K562 (cell line): ENCODE results near the gene NKAIN1. TPM values are rescaled to one million over a fixed set of nuclear protein-coding genes. Genes with fewer than 3 reads are reported as not detected.
"Not testable (repeated sequence)": the region's sequence is repeated elsewhere in the genome, so short reads cannot be mapped to it uniquely, and the experiment has no call there.

Source experiments
- ATAC-seq: fragments of 200-7000 bp; cut with Tn5 transposase; 3 replicates; pipeline ENCODE4 v1.9.1; 2020; ENCODE audit warnings: moderate library complexity
- BruUV-seq: library from RNA; stranded (reverse); fragments of 400-500 nt; replicated peaks from 2 replicates; lab custom pipeline; 2021; lab: Mats Ljungman, UMichigan
- CTCF ChIA-PET: fragments of 300-600 bp; formaldehyde crosslinking; extraction: SDS; loops from one replicate; lab custom pipeline; 2021; ENCODE audit warnings: low intra/inter-chr PET ratio; lab: Yijun Ruan, JAX
- POLR2A ChIA-PET: fragments of 300-600, 350-650 bp; sonication (Branson Sonifier 250); formaldehyde crosslinking; extraction: SDS; loops from one replicate; lab custom pipeline; 2021; ENCODE audit warnings: antibody characterized with exemption, inconsistent platforms; lab: Yijun Ruan, JAX
- DNase-seq, 4 experiments: peaks; one replicate each; pipeline versions ENCODE4 v3.0.0 to v3.0.0-alpha.2; 2011 to 2018; ENCODE audit warnings: low spot score in 3 of 4, mixed read lengths in 3 of 4; ENCODE audit errors: extremely low read depth in 1 of 4
- FAIRE-seq: peaks from 2 replicates; lab custom pipeline; 2011; peaks lifted over from hg19 to GRCh38; lab: Jason Lieb, UNC
- H2AFZ ChIP-seq: 2 replicates; pipeline ENCODE4 v1.6.0; 2011; ENCODE audit warnings: low read depth, low read length, control low read depth, inconsistent platforms
- H3K27ac ChIP-seq: fragments of 200-600 bp; 3 replicates; pipeline ENCODE4 v1.8.0; 2011; ENCODE audit warnings: low read depth, mild to moderate bottlenecking, control low read depth, inconsistent platforms, low read length, moderate library complexity, mixed read lengths; ENCODE audit errors: extremely low read depth
- H3K27me3 ChIP-seq, 2 experiments: fragments of 300-600 bp in 1 of 2; 2 replicates in 1 of 2; 3 replicates in 1 of 2; pipeline versions ENCODE4 v1.6.0 to v1.8.0; 2011; ENCODE audit warnings: inconsistent platforms in 2 of 2, low read length in 2 of 2, mild to moderate bottlenecking in 1 of 2, mixed read lengths in 1 of 2, moderate library complexity in 1 of 2; ENCODE audit not compliant: control insufficient read depth in 2 of 2, insufficient read depth in 2 of 2
- H3K36me3 ChIP-seq: fragments of 300-600 bp; 3 replicates; pipeline ENCODE4 v1.8.0; 2011; ENCODE audit warnings: mild to moderate bottlenecking, low read length, inconsistent platforms; ENCODE audit not compliant: control insufficient read depth, insufficient read depth
- H3K4me1 ChIP-seq, 2 experiments: fragments of 200-600 bp in 1 of 2; replicated peaks in 1 of 2; 2 replicates in 1 of 2; 3 replicates in 1 of 2; pipeline versions ENCODE4 v1.5.1 to v1.8.0; 2011; ENCODE audit warnings: inconsistent platforms in 2 of 2, low read length in 2 of 2, mild to moderate bottlenecking in 1 of 2, mixed read lengths in 1 of 2, moderate library complexity in 1 of 2; ENCODE audit not compliant: control insufficient read depth in 2 of 2, insufficient read depth in 2 of 2
- H3K4me2 ChIP-seq: 2 replicates; pipeline ENCODE4 v1.6.1; 2011; ENCODE audit warnings: low read length, control low read depth, inconsistent platforms, mixed read lengths; ENCODE audit not compliant: insufficient read depth
- H3K4me3 ChIP-seq: fragments of 200-600 bp; sonication (generic), shearing (Covaris generic); 2 replicates; pipeline ENCODE4 v1.5.1; 2016; ENCODE audit warnings: control low read depth, inconsistent platforms
- H3K79me2 ChIP-seq: fragments of 200-600 bp; 3 replicates; pipeline ENCODE4 v1.8.0; 2011; ENCODE audit warnings: low read length, inconsistent platforms; ENCODE audit not compliant: control insufficient read depth, insufficient read depth
- H3K9ac ChIP-seq, 2 experiments: 2 replicates each; pipeline versions ENCODE4 v1.6.0 to v1.6.1; 2011; ENCODE audit warnings: low read depth in 2 of 2, low read length in 2 of 2, control low read depth in 1 of 2, inconsistent platforms in 1 of 2, mild to moderate bottlenecking in 1 of 2, mixed read lengths in 1 of 2; ENCODE audit not compliant: insufficient read depth in 1 of 2
- H3K9me1 ChIP-seq: one replicate; pipeline ENCODE4 v1.6.0; 2011; ENCODE audit warnings: inconsistent platforms, mild to moderate bottlenecking, low read length, moderate library complexity; ENCODE audit not compliant: control insufficient read depth, insufficient read depth
- H3K9me3 ChIP-seq: replicated peaks from 2 replicates; pipeline ENCODE4 v1.5.1; 2011; ENCODE audit warnings: low read depth, low read length, inconsistent platforms; ENCODE audit not compliant: control insufficient read depth, insufficient read depth
- H4K20me1 ChIP-seq: replicated peaks from 2 replicates; pipeline ENCODE4 v1.6.1; 2011; ENCODE audit warnings: low read length, inconsistent platforms, mixed read lengths; ENCODE audit not compliant: control insufficient read depth, insufficient read depth
- ZNF76 ChIP-seq: fragments of 250-450 bp; sonication (Bioruptor Pico); IDR thresholded peaks from 2 replicates; pipeline ENCODE4 v1.4.0; 2020; ENCODE audit warnings: mild to moderate bottlenecking, moderate library complexity, borderline replicate concordance
- WGBS: fragments of 100-300 bp; shearing (Covaris generic); methylation state at CpG from one replicate; pipeline ENCODE4 v1.1.6; 2016; ENCODE audit warnings: low coverage, mixed read lengths; ENCODE audit not compliant: insufficient coverage; ENCODE audit errors: missing lambda C conversion rate; 5-methylcytosine and 5-hydroxymethylcytosine counted together
- in situ Hi-C: fragments of 300-500 bp; cut with MboI; formaldehyde crosslinking; loops from 4 replicates; pipeline ENCODE4 v1.15.0; 2018; ENCODE audit warnings: inconsistent platforms, mixed read lengths
- intact Hi-C: fragments of 100-400 bp; cut with micrococcal nuclease; formaldehyde crosslinking; loops from 2 replicates; pipeline ENCODE4 v1.14.2; 2022
- polyA plus RNA-seq, 8 experiments: library from polyadenylated mRNA; depleted of rRNA in 4 of 8; stranded (reverse) in 5 of 8; unstranded in 3 of 8; fragments of >200 nt; fragmentation: Nextera tagmentation in 2 of 8; fragmentation: Illumina TruSeq in 1 of 8; extraction: Ambion mirVana in 2 of 8; extraction: Trizol in 1 of 8; gene quantifications; 2 replicates each; pipeline versions ENCODE4 v1.2.1 to v1.2.3, GENCODE V29; 2011 to 2014; ENCODE audit warnings: inconsistent platforms in 1 of 8, missing spikeins in 1 of 8
- total RNA-seq, 7 experiments: library from RNA; depleted of rRNA in 6 of 7; stranded (reverse); fragments of >200 nt in 6 of 7; fragmentation: Illumina TruSeq in 2 of 7; extraction: Trizol in 2 of 7; gene quantifications; 2 replicates each; pipeline versions ENCODE4 v1.2.1 to v1.2.3, GENCODE V29; 2011 to 2021; ENCODE audit warnings: low replicate concordance in 1 of 7
- TF ChIP-seq, protein P1 (sequence below): fragments of 450-650 bp; formaldehyde crosslinking; IDR thresholded peaks from 2 replicates; pipeline ENCODE4 v1.4.0; 2022; ENCODE audit warnings: missing genetic modification characterization

Gene NKAIN1
- total and polyA plus RNA-seq, 9 of the 15 experiments (the other 6 are each of a cell fraction or from before 2014, with no cell fraction given), result 0.03 to 0.22 (median 0.04) TPM; not detected in 3

GRCh38 chr1:31138797-31139521 is 100.7 kb downstream of the NKAIN1 start (continued):
- TF ChIP-seq, protein P1, sequence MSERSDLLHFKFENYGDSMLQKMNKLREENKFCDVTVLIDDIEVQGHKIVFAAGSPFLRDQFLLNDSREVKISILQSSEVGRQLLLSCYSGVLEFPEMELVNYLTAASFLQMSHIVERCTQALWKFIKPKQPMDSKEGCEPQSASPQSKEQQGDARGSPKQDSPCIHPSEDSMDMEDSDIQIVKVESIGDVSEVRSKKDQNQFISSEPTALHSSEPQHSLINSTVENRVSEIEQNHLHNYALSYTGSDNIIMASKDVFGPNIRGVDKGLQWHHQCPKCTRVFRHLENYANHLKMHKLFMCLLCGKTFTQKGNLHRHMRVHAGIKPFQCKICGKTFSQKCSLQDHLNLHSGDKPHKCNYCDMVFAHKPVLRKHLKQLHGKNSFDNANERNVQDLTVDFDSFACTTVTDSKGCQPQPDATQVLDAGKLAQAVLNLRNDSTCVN (CRISPR knock-in tag), result 0 out of 2 replicates have a peak, but pooled peaks have one; percentile 79
- 0 out of 2 replicates have a peak, but pooled peaks have one; percentile 37 for TF ChIP-seq ZNF76 (CRISPR knock-in tag)

GRCh38 chr1:31137873-31138272 is 101.8 kb downstream of the NKAIN1 start:
- DNase-seq, H3K9ac ChIP-seq, BruUV-seq, H3K27me3 ChIP-seq, H3K27ac ChIP-seq, in situ Hi-C loops, intact Hi-C loops, H3K9me3 ChIP-seq, H3K4me1 ChIP-seq, H3K36me3 ChIP-seq, H3K9me1 ChIP-seq, POLR2A ChIA-PET, H3K79me2 ChIP-seq, FAIRE-seq, H4K20me1 ChIP-seq, H3K4me3 ChIP-seq, ATAC-seq, H2AFZ ChIP-seq, H3K4me2 ChIP-seq, CTCF ChIA-PET: not testable (repeated sequence)
- WGBS, result 51% methylated on average over 3 of the region's 3 CpGs
